Measurements from ENCODE around the gene SVOP.
"Not testable (repeated sequence)": the region's sequence is repeated elsewhere in the genome, so short reads cannot be mapped to it uniquely, and the experiment has no call there.

SVOP gene, protein sequence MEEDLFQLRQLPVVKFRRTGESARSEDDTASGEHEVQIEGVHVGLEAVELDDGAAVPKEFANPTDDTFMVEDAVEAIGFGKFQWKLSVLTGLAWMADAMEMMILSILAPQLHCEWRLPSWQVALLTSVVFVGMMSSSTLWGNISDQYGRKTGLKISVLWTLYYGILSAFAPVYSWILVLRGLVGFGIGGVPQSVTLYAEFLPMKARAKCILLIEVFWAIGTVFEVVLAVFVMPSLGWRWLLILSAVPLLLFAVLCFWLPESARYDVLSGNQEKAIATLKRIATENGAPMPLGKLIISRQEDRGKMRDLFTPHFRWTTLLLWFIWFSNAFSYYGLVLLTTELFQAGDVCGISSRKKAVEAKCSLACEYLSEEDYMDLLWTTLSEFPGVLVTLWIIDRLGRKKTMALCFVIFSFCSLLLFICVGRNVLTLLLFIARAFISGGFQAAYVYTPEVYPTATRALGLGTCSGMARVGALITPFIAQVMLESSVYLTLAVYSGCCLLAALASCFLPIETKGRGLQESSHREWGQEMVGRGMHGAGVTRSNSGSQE

DNA sequence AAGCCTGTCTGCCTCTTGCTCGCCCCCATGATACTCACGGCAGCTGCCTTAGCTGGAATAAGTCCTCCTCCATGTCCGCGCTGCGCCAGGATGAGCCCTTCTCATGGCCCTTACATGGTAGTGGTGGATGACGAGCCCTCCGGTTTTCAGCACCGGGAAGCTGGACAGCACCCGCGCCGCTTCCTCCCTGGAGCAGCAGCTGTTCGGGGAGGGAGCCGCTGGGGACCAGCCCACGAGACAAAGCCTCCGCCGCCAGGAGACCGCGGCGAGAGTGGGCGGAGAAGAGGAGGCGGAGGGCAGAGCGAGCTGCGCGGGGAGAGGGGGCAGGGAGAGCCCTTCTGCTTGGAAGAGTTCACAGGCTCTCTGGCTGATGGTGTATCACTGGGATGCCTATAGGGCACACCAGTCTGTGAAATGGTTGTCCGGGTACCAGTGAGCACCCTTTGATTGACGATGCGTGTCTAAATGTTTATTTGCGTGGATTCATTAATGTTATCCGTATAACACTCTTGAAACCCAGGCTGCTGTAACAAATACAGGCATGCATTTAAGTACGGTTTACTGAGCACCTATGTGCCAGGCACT, at the start of gene SVOP:
SVOP (minus strand) TSS at position 273 of the 585 bp plus-strand sequence; CDS start at position 73, 200 bp downstream.
- peak in 1 of 2 experiments; percentile 40 for DNase-seq

GRCh38 chr12:109069307-109070271, 48.7 kb upstream of the SVOP start:
- no peak for DNase-seq

GRCh38 chr12:109065853-109066193, 45.0 kb upstream of the SVOP start:
- DNase-seq: no peak

- no peak for DNase-seq
These were observed 44.4 kb upstream of the SVOP start for GRCh38 chr12:109065154-109065852.

GRCh38 chr12:109064143-109064542, 43.3 kb upstream of the SVOP start:
- DNase-seq: no peak

DNA sequence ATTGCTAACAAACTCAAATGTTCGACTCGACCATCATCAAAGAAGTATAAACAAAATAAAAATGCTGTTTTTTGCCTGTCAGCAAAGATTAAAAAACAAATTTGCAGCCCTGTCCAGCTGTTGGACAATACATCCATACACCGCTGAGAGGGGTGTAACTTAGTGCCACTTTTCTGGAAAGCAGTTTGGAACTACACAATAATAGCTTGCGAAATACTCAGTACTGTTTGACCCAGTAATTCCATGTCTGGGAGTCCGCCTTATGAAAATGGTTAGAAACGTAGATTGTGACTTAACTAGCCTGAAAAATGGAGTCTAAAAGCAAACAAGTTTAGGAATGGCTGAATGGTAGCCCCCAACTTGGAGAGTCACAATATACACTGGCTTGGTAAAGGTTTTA, 37.9 kb upstream of the SVOP start:
- no peak for DNase-seq

DNA sequence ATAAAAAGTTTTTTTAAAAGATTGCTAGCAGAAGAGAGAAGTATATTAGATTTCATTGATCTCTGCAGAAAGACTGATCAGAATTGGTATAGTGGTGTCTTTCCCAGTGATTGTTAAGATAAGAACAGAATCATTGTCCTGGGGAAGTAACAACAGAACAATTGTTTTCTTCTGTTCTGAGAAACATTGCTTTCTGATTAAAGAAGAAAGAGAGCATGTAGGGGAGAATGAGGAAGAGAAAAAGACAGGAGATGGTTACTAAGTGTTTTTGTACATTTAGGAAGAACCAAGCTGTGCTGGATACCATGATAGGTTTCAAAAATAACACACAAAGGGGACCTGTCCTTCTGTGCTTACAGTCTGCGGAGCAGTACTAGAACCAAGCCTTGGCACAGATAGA, 36.5 kb upstream of the SVOP start:
- no peak for DNase-seq

- DNase-seq: no peak
These were observed 36.0 kb upstream of the SVOP start for GRCh38 chr12:109056891-109057290.

DNA sequence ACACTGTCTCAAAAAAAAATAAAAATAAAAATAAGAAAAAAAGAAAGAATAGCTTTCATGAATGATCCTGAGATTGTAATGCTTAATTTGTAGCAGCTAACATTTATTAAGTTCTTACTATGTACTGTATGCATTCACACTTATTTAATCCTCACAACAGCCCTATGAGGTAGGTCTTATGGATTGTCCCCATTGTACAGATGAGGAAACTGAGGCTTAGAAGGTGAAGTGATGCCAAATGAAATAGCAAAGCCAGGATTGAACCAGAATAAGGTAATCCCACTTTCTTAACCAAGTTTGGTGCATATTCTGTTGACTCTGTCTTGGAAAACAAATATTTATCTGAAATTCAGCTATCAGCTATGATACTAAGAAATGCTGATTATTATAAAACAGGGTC, 33.7 kb upstream of the SVOP start:
- DNase-seq: no peak

DNA sequence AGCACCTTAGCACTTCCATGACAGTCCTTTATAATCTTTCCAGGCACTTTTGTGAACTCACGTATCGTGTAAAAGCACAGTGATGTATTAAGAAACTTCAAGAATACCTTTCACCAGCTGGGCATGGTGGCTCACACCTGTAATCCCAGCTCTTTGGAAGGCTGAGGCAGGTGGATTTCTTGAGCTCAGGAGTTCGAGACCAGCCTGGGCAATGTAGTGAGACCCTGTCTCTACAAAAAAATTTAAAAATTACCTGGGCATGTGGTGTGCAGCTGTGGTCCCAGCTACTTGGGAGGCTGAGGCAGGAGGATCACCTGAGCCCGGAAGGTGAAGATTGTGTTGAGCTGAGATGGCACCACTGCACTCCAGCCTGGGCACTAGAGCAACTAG, 33.3 kb upstream of the SVOP start:
- DNase-seq: not testable (repeated sequence)

GRCh38 chr12:109053382-109054123, 32.7 kb upstream of the SVOP start:
- DNase-seq: no peak

GRCh38 chr12:109052414-109053323, 31.8 kb upstream of the SVOP start, which contains the start of gene USP30:
Gene USP30, plus strand, starts transcription at chr12:109052576. Its CDS starts 103 bp downstream, at chr12:109052679.
- peak; percentile 72 to 84 for DNase-seq

DNA sequence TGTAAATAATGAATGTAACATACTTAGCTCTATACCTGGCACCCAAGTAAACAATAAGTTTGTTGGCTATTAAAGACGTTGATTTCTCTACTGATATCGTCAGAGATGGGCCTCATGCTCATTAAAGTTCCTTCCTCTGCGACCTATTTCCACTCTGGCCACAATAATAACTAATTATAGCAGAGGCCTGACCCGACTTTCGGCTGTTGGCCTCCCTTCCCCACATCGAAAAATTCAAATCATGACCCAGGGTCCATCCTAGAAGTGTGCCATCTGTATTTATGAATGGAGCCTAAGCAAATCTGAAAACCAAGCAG, 31.2 kb upstream of the SVOP start:
- DNase-seq: no peak

GRCh38 chr12:109049794-109050193, 28.9 kb upstream of the SVOP start:
- not testable (repeated sequence) for DNase-seq

GRCh38 chr12:109048706-109049105, 27.8 kb upstream of the SVOP start:
- DNase-seq: not testable (repeated sequence)

GRCh38 chr12:109047081-109047805, 26.4 kb upstream of the SVOP start:
- no peak for DNase-seq

- no peak for DNase-seq
These were observed 23.4 kb upstream of the SVOP start for GRCh38 chr12:109044241-109044640.

DNA sequence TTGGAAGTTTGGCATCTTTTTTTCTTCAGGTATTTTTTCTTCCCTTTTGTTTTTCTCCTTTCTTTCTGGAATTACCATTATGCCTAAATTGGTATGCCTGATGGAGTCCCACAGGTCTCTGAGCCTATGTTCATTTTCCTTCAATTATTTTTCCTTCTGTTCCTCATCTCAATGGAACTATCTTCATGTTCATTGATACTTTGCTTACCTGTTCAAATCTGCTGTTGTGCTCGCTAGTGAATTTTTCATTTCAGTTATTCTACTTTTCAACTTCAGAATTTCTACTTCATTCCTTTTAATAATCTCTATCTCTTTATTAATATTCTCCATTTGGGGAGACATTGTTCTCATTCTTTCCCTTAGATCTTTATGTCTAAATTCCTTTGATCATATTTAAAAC, 16.1 kb upstream of the SVOP start:
- no peak for DNase-seq

DNA sequence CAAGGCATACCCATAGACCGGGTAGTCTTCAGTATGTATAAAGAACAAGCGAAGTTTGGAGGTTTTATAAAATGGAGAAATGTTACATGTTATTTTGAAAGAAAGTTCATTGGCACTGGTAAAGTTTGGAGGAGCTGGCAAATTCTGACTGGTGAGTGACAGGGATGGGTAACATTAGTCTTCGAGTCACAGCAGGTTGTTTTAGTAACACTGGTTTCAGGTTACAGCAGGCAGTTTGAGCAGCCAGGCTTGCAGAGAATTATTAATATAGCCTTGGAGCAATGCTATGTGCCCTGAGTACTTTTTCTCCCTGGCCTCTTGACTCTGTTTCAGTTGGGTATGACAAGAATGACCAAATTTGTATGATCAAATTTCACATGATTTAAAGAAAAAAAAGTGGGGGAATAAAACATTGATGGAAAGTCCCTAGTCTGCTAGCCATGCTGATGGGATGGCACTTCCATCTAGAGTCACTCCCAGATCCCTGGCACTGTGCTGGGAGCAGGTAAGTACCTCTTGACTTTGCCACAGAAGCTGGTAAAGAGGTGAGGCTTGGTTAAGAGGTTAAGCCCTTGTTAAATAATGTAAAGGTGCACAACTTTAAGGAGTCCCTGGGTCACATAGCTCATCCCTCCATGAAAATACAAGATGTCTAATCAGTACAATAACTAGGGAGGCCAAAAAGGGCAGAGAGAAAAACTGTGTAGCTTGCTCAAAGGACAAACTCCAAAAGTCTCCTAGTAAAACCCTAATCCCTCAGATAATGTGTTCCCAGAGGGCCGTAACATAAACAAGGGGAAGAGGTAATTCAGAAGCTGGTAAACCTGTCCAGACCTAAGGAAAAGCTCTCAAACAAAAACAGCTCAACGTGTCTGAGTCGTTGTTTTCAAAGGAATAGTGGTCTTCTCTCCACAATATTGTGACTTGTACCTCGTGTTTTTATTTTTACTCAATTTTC, 12.7 kb upstream of the SVOP start:
- DNase-seq: no peak

Data from NCI-H1930 (cell line).